ENCODE data around the gene CCNC. TPM values are rescaled to one million over a fixed set of nuclear protein-coding genes. Genes with fewer than 3 reads are reported as not detected.

CCNC gene
- total and polyA plus RNA-seq, 2 of the 13 experiments (the other 11 are each of a cell fraction or from before 2014, with no cell fraction given): 69.6 to 141 TPM

DNA sequence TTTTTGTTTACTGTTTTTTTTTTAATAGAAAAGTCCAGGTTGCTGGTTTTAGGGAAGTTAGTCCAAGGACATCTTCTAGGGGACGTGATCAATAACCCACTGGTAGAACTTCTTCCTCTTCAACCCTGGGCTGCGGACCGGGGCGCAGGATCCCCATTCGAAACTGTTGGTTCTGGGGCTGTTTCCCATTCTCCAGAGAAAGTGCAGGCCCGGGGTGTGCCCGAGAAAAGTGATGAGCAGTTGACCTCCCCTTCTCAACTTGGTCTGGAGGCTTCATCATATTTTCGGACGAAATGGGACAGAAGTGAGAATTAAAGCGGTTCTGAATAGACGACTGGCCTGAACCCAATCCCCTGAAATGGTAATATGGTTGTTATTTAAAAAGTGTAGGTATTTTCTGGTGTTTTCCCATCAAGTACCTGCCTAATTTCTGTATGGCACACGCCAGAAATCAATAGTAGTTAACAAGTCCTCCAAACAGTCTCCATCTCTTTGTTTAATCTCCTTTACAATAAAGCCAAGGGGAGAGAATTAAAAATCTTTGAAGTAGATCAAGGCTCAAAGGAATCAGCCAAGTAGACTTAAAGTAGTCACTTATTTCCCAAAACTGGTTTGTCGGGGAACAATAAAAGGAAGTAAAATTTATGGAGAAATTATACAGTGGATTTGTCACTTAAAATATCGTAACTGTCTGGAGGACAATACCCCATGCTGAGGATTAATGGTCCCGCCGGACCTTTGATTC is 37.6 kb upstream of the CCNC start:
- Histone ChIP-seq H3K4me3 (replicated peaks in 1 of 3; ENCODE audit: insufficient read depth in 1 of 3, low read depth in 2 of 3, low read length in 3 of 3) (no peak overlapping the region), H3K9me3 (ENCODE audit: low read length) (no peaks in the 10 kb centered on the region), H3K9ac (ENCODE audit: insufficient read depth, low read depth, low read length) (no peak overlapping the region), H2AFZ (ENCODE audit: low read length) (no peak overlapping the region), H3K4me1 (ENCODE audit: insufficient read depth, low read length) (peaks cover 21% of the 10 kb centered on the region), H4K20me1 (ENCODE audit: insufficient read depth, low read length) (no peaks in the 10 kb centered on the region), H3K79me2 (ENCODE audit: insufficient read depth, low read length) (no peaks in the 10 kb centered on the region), H3K27ac (ENCODE audit: extremely low read length, insufficient read depth, low read length) (no peak overlapping the region), H3K27me3 (ENCODE audit: control insufficient read depth in 1 of 2, insufficient read depth in 2 of 2, low read length in 2 of 2) (peaks cover 14 to 84% of the 10 kb centered on the region in 2 experiments; a peak in 4 of 5 replicates), H3K36me3 (replicated peaks in 1 of 2; ENCODE audit: control insufficient read depth in 1 of 2, insufficient read depth in 2 of 2, low read length in 2 of 2) (no peaks in the 10 kb centered on the region), H3K4me2 (ENCODE audit: low read depth, low read length) (no peak overlapping the region)
- no peak for DNase-seq (ENCODE audit: low spot score)
- ChIA-PET CTCF (ENCODE audit: low intra/inter-chr PET ratio, low total read pairs) (no interaction called here), POLR2A (no interaction called here)
- no peak for ATAC-seq
- in situ Hi-C loops (cut with HindIII; ENCODE audit: extremely low pct_ligation_motif_present, low pct_unique_long_range_greater_than_20kb) (no loop called here), intact Hi-C loops (cut with micrococcal nuclease; ENCODE audit: unreplicated experiment) (no loop called here)
- TF ChIP-seq TIGD3 (CRISPR knock-in tag; IDR thresholded peaks at IDR 0.05; ENCODE audit: borderline replicate concordance) (no peak), ZNF274 (CRISPR knock-in tag; IDR thresholded peaks at IDR 0.05) (no peak), ZNF12 (CRISPR knock-in tag; IDR thresholded peaks at IDR 0.05) (no peak), SP4 (CRISPR knock-in tag; IDR thresholded peaks at IDR 0.05) (no peak), TBX3 (IDR thresholded peaks at IDR 0.05; ENCODE audit: borderline replicate concordance) (no peak), GATAD1 (CRISPR knock-in tag; IDR thresholded peaks at IDR 0.05) (no peak), ZBTB4 (CRISPR knock-in tag; IDR thresholded peaks at IDR 0.05; ENCODE audit: borderline replicate concordance) (no peak), DMTF1 (CRISPR knock-in tag; IDR thresholded peaks at IDR 0.05) (no peak), ZNF10 (CRISPR knock-in tag; IDR thresholded peaks at IDR 0.05; ENCODE audit: borderline replicate concordance, low read depth) (no peak), ZNF776 (CRISPR knock-in tag; IDR thresholded peaks at IDR 0.05) (no peak), ZNF737 (CRISPR knock-in tag; IDR thresholded peaks at IDR 0.05; ENCODE audit: borderline replicate concordance) (no peak)
- TF ChIP-seq, protein P1, sequence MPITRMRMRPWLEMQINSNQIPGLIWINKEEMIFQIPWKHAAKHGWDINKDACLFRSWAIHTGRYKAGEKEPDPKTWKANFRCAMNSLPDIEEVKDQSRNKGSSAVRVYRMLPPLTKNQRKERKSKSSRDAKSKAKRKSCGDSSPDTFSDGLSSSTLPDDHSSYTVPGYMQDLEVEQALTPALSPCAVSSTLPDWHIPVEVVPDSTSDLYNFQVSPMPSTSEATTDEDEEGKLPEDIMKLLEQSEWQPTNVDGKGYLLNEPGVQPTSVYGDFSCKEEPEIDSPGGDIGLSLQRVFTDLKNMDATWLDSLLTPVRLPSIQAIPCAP (CRISPR knock-in tag; IDR thresholded peaks at IDR 0.05; ENCODE audit: low read depth): no peak
- TF ChIP-seq, protein P2, sequence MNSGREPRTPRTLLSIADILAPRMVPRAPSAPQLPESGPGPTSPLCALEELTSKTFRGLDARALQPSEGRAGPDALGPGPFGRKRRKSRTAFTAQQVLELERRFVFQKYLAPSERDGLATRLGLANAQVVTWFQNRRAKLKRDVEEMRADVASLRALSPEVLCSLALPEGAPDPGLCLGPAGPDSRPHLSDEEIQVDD (CRISPR knock-in tag; IDR thresholded peaks at IDR 0.05; ENCODE audit: borderline replicate concordance): no peak
- no TSS peak for BruUV-seq (replicated peaks)
- FAIRE-seq: no peak
- 42% methylated on average over 16 of the region's 16 CpGs for WGBS (ENCODE audit: low lambda C conversion rate)
